GM12878 (cell line): ENCODE data around the gene CDKN2B. TPM values are rescaled to one million over a fixed set of nuclear protein-coding genes. Genes with fewer than 3 reads are reported as not detected.

Source experiments
- ATAC-seq: fragments of 200-7000 bp; cut with Tn5 transposase; 3 replicates; pipeline ENCODE4 v1.9.1; 2020; ENCODE audit warnings: mild to moderate bottlenecking, moderate library complexity
- BruUV-seq: library from RNA; stranded (reverse); fragments of 400-500 nt; replicated peaks from 2 replicates; lab custom pipeline; 2021; lab: Mats Ljungman, UMichigan
- CTCF ChIA-PET: fragments of 300-600 bp; sonication (Branson Sonifier 250); formaldehyde crosslinking; extraction: SDS; loops from one replicate; lab custom pipeline; 2021; ENCODE audit warnings: inconsistent platforms; lab: Yijun Ruan, JAX
- POLR2A ChIA-PET: fragments of 350-600 bp; formaldehyde crosslinking; extraction: SDS; loops from one replicate; lab custom pipeline; 2021; ENCODE audit warnings: inconsistent platforms; lab: Charles Lee
- RAD21 ChIA-PET: fragments of 300-600 bp; sonication (Branson Sonifier 250); formaldehyde crosslinking; loops from one replicate; lab custom pipeline; 2023; ENCODE audit warnings: antibody characterized with exemption; ENCODE audit not compliant: unreplicated experiment; lab: Charles Lee
- SMC1A ChIA-PET: fragments of 300-600 bp; sonication (Branson Sonifier 250); formaldehyde crosslinking; loops from one replicate; lab custom pipeline; 2023; ENCODE audit not compliant: unreplicated experiment, uncharacterized antibody; lab: Charles Lee
- DNase-seq: peaks from one replicate; pipeline ENCODE4 v3.0.0-alpha.2; 2011; ENCODE audit warnings: low read depth, low spot score
- FAIRE-seq: peaks from 3 replicates; lab custom pipeline; 2011; peaks lifted over from hg19 to GRCh38; lab: Jason Lieb, UNC
- H2AFZ ChIP-seq: 2 replicates; pipeline ENCODE4 v1.6.0; 2011; ENCODE audit warnings: low read depth, low read length, control low read depth; ENCODE audit not compliant: control insufficient read depth
- H3K27ac ChIP-seq: 2 replicates; pipeline ENCODE4 v1.5.1; 2011; ENCODE audit warnings: control low read depth; ENCODE audit not compliant: control insufficient read depth, insufficient read depth
- H3K27me3 ChIP-seq, 2 experiments: replicated peaks in 1 of 2; 2 replicates each; pipeline versions ENCODE4 v1.6.0 to v1.6.1; 2011; ENCODE audit warnings: low read length in 1 of 2; ENCODE audit not compliant: control insufficient read depth in 2 of 2, insufficient read depth in 2 of 2
- H3K36me3 ChIP-seq, 2 experiments: 2 replicates each; pipeline ENCODE4 v1.5.1; 2011; ENCODE audit warnings: low read length in 1 of 2; ENCODE audit not compliant: control insufficient read depth in 2 of 2, insufficient read depth in 2 of 2
- H3K4me1 ChIP-seq: 2 replicates; pipeline ENCODE4 v1.6.1; 2011; ENCODE audit warnings: mild to moderate bottlenecking, low read length, moderate library complexity, mixed read lengths; ENCODE audit not compliant: control insufficient read depth, insufficient read depth
- H3K4me2 ChIP-seq: 2 replicates; pipeline ENCODE4 v1.6.0; 2011; ENCODE audit warnings: control low read depth; ENCODE audit not compliant: control insufficient read depth, insufficient read depth
- H3K4me3 ChIP-seq: fragments of 200-600 bp; sonication (generic); 2 replicates; pipeline ENCODE4 v1.5.1; 2016
- H3K79me2 ChIP-seq: 2 replicates; pipeline ENCODE4 v1.6.0; 2011; ENCODE audit warnings: low read length; ENCODE audit not compliant: control insufficient read depth, insufficient read depth
- H3K9ac ChIP-seq: 2 replicates; pipeline ENCODE4 v1.8.0; 2011; ENCODE audit warnings: low read length, control low read depth, mixed read lengths; ENCODE audit not compliant: control insufficient read depth, insufficient read depth
- H3K9me3 ChIP-seq: replicated peaks from 3 replicates; pipeline ENCODE4 v1.5.1; 2011; ENCODE audit warnings: mild to moderate bottlenecking, low read length; ENCODE audit not compliant: control insufficient read depth, insufficient read depth
- H4K20me1 ChIP-seq: 2 replicates; pipeline ENCODE4 v1.6.0; 2011; ENCODE audit not compliant: control insufficient read depth, insufficient read depth
- ATF7 ChIP-seq: fragments of 450-650 bp; IDR thresholded peaks from 2 replicates; pipeline ENCODE4 v1.6.1; 2016; ENCODE audit warnings: low read depth, mild to moderate bottlenecking
- HDAC2 ChIP-seq: fragments of 200-600 bp; sonication (generic); IDR thresholded peaks from 2 replicates; pipeline ENCODE4 v1.6.1; 2017
- MEF2B ChIP-seq: fragments of 450-650 bp; IDR thresholded peaks from 2 replicates; pipeline ENCODE4 v1.6.1; 2018; ENCODE audit warnings: mild to moderate bottlenecking, moderate library complexity; ENCODE audit not compliant: partially characterized antibody, poor library complexity, severe bottlenecking
- PAX5 ChIP-seq: IDR thresholded peaks from 2 replicates; pipeline ENCODE4 v1.6.1; 2011; ENCODE audit warnings: low read depth, low read length, borderline replicate concordance
- POLR2A ChIP-seq: IDR thresholded peaks from 2 replicates; pipeline ENCODE4 v1.6.1; 2011; ENCODE audit warnings: low read depth, mild to moderate bottlenecking, low read length
- POU2F2 ChIP-seq: IDR thresholded peaks from 3 replicates; pipeline ENCODE4 v1.6.1; 2011; ENCODE audit warnings: low read depth, mild to moderate bottlenecking, low read length, borderline replicate concordance
- RUNX3 ChIP-seq: IDR thresholded peaks from 2 replicates; pipeline ENCODE4 v1.6.1; 2012; ENCODE audit warnings: low read length, inconsistent platforms
- SMC3 ChIP-seq: IDR thresholded peaks from 2 replicates; pipeline ENCODE4 v1.6.1; 2011; ENCODE audit warnings: low read length, improper control_type of control experiment, borderline replicate concordance
- SUPT20H ChIP-seq: IDR thresholded peaks from 2 replicates; pipeline ENCODE4 v1.6.1; 2011; ENCODE audit warnings: low read depth, mild to moderate bottlenecking, low read length, moderate library complexity, borderline replicate concordance; ENCODE audit not compliant: control insufficient read depth
- USF2 ChIP-seq: IDR thresholded peaks from 2 replicates; pipeline ENCODE4 v1.6.1; 2011; ENCODE audit warnings: low read depth, low read length, improper control_type of control experiment, borderline replicate concordance
- ZBTB40 ChIP-seq: fragments of 450-650 bp; IDR thresholded peaks from 2 replicates; pipeline ENCODE4 v1.6.1; 2016; ENCODE audit warnings: mild to moderate bottlenecking, moderate library complexity, borderline replicate concordance
- ZNF592 ChIP-seq: fragments of 450-650 bp; IDR thresholded peaks from 2 replicates; pipeline ENCODE4 v1.6.1; 2017; ENCODE audit warnings: mild to moderate bottlenecking, moderate library complexity
- WGBS: methylation state at CpG from one replicate; pipeline ENCODE4 v1.1.6; 2016; ENCODE audit warnings: low lambda C conversion rate; ENCODE audit not compliant: insufficient replicate concordance, insufficient coverage; ENCODE audit errors: missing lambda C conversion rate; 5-methylcytosine and 5-hydroxymethylcytosine counted together
- in situ Hi-C: fragments of 300-500 bp; cut with MboI; formaldehyde crosslinking; loops from 9 replicates; pipeline ENCODE4 v1.14.3; 2018; ENCODE audit warnings: mixed read lengths
- intact Hi-C: fragments of 100-400 bp; cut with micrococcal nuclease; formaldehyde crosslinking; loops from one replicate; pipeline ENCODE4 v1.14.2; 2022; ENCODE audit not compliant: unreplicated experiment
- polyA plus RNA-seq, 11 experiments: library from polyadenylated mRNA; depleted of rRNA in 4 of 11; unstranded in 6 of 11; stranded (reverse) in 5 of 11; fragments of >200 nt; fragmentation: Nextera tagmentation in 4 of 11; fragmentation: Illumina TruSeq in 1 of 11; extraction: Ambion mirVana in 4 of 11; extraction: Trizol in 1 of 11; gene quantifications; 1 replicate in 1 of 11; 2 replicates in 10 of 11; pipeline versions ENCODE4 v1.2.1 to v1.2.3, GENCODE V29; 2011 to 2016; ENCODE audit warnings: inconsistent platforms in 2 of 11, missing spikeins in 2 of 11, low read depth in 1 of 11
- total RNA-seq, 4 experiments: library from RNA; depleted of rRNA in 3 of 4; stranded (reverse); fragments of >200 nt in 3 of 4; fragmentation: Illumina TruSeq in 1 of 4; extraction: Trizol in 1 of 4; gene quantifications; 2 replicates each; pipeline versions ENCODE4 v1.2.1 to v1.2.3, GENCODE V29; 2013 to 2021

The CDKN2B gene
- total and polyA plus RNA-seq, 10 of the 15 experiments (the other 5 are each of a cell fraction or from before 2014, with no cell fraction given) = 0.03 to 0.47 (median 0.08) TPM; not detected in 1

- TF ChIP-seq POU2F2 (no peak), POLR2A (no peak)
Measured at GRCh38 chr9:21967702-21968101, 41.4 kb downstream of the CDKN2B start (continued).

GRCh38 chr9:21967169-21967568 lies 41.9 kb downstream of the CDKN2B start:
- POLR2A ChIA-PET = no interaction called here
- SMC1A ChIA-PET = interaction anchor here (1.5 kb wide), 1 partner anchor 20 kb away, joined by 3 read pairs; no protein-coding TSS in a partner anchor
- H3K27me3 ChIP-seq = peaks cover 0 to 11% of the 10 kb centered on the region in 2 experiments; a peak in 2 of 4 replicates
- CTCF ChIA-PET = no interaction called here
- intact Hi-C loops = no loop called here
- 87% methylated on average over 19 of the region's 19 CpGs for whole genome bisulfite sequencing
- H3K27ac ChIP-seq = no peak overlapping the region
- DNase-seq = no peak
- in situ Hi-C loops = loop anchor here (5.0 kb wide), 1 partner anchor 50 kb away; no protein-coding TSS in a partner anchor
- FAIRE-seq = no peak
- BruUV-seq = no TSS peak
- RAD21 ChIA-PET = no interaction called here
- no peaks in the 10 kb centered on the region for H3K36me3 ChIP-seq
- H3K4me1 ChIP-seq = peaks cover 8% of the 10 kb centered on the region
- H3K9ac ChIP-seq = no peak overlapping the region
- H4K20me1 ChIP-seq = no peaks in the 10 kb centered on the region
- H3K4me2 ChIP-seq = no peak overlapping the region
- no peak for ATAC-seq
- H2AFZ ChIP-seq = no peak overlapping the region
- peaks cover 8% of the 10 kb centered on the region; the same call in 2 of the 3 replicates for H3K9me3 ChIP-seq
- no peak overlapping the region for H3K4me3 ChIP-seq
- no peaks in the 10 kb centered on the region for H3K79me2 ChIP-seq
- TF ChIP-seq RUNX3 (no peak), USF2 (no peak), MEF2B (no peak), ZNF592 (no peak), HDAC2 (no peak), SUPT20H (no peak), ZBTB40 (no peak), PAX5 (no peak), SMC3 (no peak), ATF7 (no peak)
